GM21515 (cell line): Measurements from ENCODE around the gene B4GALT7.
"Not testable (repeated sequence)": the region's sequence is repeated elsewhere in the genome, so short reads cannot be mapped to it uniquely, and the experiment has no call there.

Experiments
- ATAC-seq: cut with Tn5 transposase; IDR thresholded peaks from one replicate; pipeline ENCODE4 v1.9.1; 2021; ENCODE audit not compliant: unreplicated experiment

B4GALT7 gene, protein sequence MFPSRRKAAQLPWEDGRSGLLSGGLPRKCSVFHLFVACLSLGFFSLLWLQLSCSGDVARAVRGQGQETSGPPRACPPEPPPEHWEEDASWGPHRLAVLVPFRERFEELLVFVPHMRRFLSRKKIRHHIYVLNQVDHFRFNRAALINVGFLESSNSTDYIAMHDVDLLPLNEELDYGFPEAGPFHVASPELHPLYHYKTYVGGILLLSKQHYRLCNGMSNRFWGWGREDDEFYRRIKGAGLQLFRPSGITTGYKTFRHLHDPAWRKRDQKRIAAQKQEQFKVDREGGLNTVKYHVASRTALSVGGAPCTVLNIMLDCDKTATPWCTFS

DNA sequence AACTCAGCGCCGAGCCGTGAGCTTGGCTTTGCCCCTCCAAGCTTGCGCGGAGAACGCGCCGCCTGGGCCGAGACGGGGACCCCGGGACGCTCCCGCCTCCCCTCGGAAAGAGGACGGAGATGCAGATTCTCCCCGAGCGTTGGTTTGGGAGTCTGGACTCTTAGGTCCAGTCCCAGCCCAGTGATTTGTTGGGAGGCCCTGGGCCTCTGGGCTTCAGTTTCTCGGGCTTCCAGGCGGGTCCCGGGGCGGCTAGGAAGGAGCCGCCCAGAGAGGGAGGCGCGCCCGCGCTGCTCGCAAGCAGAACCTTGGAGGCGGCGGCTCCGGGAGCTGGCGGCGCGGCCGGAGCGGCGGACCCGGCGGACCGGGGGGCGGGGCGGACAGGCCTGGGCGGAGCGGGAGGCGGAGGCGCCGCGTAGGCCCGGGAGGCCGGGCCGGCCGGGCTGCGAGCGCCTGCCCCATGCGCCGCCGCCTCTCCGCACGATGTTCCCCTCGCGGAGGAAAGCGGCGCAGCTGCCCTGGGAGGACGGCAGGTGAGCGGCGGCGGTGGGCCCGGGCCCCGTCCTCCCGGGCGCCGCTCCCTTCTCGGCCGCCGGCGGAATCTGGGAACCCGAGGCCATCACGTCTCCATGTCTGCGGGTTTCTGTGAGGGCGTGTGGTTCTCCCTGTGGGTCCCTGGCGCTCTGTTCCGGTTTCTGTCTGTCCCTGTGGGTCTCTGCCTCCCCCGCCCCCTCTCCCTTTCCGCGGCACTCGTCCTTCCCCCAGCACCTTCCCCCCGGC is at the start of gene B4GALT7:
B4GALT7 (plus strand) TSS at position 402 of the 777 bp plus-strand sequence; CDS start at position 481, 79 bp downstream.
- ATAC-seq, result peak; percentile 92

DNA sequence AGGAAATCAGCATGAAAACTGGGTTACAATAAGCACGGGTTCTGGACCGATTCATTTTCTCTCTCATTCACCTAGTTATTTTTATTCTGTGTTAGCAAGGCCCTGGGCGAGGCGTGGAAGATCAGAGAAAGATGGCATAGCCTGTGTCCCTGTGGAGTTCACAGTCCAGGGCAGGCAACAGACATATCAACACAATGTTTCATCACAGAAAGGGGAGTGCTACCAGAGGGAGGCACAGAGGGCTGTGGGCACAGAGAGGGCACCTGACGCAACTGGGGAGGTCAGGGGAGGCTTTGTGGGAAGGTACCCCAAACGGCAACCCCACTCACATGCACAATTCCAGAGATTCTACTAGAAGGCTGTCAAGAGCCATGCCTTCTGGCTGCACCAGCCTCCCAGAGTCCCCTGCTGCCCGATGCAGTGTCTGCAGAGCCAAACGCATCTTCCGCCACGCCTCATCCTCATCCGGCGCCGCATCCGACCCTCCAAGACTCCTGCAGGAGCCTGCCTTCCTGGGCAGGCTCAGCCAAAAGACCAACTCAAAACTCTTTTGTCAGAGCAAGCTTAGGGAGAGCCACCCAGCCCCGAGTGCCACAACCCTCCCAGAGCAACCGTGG is 47.0 kb upstream of the B4GALT7 start:
- ATAC-seq, result no peak

DNA sequence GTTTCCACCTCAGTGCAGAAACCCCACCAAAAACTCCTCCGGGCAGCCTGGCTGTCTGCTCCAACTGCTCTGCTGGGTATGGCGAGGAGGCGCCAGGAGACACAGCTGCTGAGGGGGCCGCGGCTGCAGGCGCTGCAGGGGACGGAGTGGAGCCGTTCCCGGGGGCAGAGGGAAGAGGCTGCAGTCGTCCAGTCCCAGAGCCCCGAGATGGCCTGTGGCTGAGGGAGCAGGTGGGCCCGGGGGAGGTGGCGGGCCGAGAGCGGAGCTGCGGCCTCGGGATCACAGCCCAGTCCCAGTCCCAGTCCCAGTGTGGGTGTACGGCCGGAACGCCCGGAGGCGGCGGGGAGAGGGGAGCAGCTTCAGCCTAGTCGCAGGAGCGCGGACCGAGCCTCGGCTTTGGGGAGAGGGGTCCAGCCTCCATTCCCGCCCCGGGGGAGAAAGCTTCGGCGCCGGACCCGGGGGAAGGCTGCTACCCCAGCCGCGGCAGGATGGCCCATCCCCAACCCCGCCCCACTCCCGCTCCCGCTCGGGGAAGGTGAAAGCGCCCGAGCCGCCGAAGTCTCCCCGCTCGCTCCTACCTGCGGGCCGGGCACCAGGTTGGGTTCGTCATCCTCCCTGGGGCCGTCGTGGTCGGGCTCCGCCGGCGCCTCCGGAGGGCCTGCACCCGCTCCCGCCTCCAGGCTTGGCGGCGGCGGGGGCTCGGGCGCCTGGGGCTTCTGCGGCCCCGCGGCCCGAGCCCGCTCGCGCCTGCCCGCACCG is 46.1 kb upstream of the B4GALT7 start:
- peak; percentile 35 for ATAC-seq

DNA sequence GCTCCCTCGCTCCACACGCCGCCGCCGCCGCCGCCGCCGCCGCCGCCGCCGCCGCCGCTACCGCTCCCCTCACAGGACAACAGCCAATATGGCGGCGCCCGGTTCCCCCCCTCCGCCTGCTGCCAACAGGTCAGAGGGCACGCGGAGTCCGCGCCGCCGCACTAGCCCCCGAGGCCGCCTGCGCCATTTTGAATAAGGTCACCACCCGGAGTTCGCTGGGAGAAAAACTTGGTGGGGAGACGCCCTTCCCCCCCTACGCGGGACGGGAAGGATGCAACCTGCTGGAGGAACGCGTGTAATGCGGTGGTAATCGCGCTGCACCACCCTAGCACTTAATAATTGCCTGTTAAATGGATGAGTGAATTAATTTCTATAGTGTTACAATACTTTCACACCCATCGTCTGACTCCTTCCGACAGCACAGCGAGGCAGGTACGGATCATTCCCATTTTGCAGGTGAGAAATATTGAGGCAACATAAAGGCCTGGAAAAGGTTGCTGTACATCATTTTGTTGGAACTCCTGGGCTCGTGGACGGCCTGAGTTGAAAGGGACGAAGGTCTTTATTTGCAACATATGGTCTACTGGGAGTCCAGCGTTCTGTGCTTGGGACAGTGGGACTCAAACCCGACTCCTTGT is 45.3 kb upstream of the B4GALT7 start, which contains the start of gene FAM193B:
FAM193B (minus strand) TSS at position 90 of the 638 bp plus-strand sequence. CDS start 105 bp downstream, outside the sequence.
- ATAC-seq, result peak; percentile 79

DNA sequence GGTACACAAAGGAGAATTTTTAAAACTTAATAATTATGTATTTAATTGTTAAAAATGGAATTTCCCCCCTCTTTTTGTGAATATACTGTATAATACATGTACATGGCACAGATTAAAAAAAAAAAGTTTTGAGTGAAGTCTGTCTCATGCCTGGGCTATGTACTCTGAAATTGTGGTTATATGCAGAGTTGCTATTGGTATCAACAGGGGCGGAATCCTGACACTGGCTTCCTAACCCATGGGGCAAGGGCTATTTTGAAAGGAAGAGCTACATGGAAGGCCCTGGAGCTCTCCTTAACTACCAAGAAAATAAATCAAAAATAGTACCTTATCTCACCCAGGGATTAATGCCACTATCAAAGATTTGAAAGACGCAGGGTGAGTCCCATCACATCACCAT is 44.7 kb upstream of the B4GALT7 start:
- ATAC-seq, result no peak

DNA sequence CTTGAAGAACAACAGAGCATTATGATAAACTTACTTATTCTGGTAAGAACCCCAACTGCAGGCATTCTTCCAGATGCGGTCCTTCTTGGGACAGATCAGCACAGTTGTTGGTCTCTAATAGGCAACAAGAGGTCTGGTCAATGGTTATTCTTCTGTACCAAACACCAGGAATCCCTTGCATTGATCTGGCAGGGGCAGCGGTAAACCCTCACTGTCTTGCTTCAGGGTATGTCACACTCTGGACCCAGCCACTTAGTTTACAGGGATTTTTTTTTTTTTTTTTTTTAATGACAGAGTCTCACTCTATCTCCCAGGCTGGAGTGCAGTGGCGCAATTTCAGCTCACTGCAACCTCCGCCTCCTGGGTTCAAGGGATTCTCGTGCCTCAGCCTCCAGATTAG is 44.3 kb upstream of the B4GALT7 start:
- no peak for ATAC-seq

DNA sequence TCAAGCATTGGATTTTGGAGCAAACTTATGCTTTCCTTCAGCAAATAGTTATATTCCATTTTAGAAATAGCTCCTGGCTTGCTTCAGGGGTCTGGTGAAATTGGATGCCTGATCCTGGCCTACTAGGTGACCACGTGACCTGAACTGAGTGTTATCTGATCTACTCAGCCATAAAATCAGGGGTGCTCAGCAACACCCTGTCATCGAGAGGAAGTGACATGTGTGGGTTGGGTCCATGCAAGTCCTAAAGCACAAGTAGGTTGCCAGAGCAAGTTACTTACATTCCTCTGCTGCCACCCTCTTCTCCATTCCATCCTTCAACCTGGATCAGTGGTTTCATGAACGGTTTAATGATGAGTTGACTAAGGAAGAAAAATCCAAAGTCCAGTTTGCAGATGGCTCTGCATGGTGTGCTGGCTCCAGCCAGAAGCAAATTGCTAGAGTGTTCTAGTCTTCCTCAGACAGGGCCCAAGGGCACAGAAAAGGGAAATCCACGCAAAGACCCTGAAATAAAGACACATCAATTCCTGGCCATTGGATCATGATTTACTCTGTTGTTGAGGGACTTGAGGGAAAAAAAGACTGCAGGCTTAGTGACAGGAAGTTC is 42.8 kb upstream of the B4GALT7 start:
- ATAC-seq, result no peak

DNA sequence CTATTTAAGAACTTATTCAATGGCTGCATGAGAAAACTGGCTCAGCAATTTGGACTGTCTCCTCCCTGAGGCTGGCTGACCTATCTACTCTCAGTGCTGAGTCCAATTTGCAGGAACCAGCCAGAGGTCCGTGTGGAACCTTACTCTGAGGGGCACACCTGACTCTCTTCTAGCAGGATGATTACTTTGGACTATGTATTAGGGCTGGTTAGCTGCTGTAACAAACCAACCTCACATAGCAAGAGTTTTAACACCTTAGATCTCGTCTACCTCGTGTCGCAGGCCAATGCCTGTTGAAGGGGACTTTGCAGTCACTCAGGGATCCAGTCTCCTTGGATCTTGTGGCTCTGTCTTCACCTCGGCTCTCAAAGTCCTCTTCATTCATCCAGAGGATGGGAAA is 42.1 kb upstream of the B4GALT7 start:
- ATAC-seq, result no peak

DNA sequence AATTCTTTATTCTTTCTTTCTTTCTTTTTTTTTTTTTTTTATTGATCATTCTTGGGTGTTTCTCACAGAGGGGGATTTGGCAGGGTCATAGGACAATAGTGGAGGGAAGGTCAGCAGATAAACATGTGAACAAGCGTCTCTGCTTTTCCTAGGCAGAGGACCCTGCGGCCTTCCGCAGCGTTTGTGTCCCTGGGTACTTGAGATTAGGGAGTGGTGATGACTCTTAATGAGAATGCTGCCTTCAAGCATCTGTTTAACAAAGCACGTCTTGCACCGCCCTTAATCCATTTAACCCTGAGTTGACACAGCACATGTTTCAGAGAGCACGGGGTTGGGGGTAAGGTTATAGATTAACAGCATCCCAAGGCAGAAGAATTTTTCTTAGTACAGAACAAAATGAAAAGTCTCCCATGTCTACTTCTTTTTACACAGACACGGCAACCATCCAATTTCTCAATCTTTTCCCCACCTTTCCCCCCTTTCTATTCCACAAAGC is 40.4 kb upstream of the B4GALT7 start:
- not testable (repeated sequence) for ATAC-seq

DNA sequence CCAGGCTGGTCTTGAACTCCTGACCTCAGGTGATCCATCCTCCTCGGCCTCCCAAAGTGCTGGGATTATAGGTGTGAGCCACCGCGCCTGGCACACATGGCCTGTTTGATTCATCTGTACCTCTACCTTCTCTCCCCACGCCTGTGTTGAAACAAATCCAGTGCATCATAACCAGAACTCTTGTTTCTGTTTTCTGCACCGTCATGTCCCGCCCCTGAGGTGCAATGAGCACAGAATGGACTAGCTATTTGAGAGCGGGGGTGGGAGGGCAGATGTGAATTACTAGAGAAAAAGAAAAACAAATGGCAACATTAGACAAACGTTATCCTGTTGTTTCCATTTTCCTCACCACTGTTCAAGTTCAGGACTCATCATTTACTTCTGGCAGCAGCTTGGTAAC is 34.9 kb upstream of the B4GALT7 start:
- no peak for ATAC-seq

DNA sequence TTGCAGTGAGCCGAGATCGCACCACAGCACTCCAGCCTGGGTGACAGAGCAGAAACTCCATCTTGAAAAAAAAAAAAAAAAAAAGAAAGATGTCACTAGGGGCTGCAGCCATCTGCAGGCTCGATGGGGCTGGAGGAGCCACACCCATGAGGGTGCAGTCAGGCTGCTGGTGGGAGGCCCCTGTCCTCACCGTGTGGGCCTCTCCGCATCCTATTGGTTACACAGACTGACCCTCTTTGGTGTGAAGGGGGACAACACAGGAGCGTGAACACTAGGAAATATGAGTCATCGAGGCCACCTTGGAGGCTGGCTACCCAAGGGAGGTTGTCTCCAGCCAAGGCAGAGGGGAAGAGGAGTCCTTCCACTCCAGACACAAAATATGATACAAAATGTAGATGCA is 31.6 kb upstream of the B4GALT7 start:
- ATAC-seq, result no peak

DNA sequence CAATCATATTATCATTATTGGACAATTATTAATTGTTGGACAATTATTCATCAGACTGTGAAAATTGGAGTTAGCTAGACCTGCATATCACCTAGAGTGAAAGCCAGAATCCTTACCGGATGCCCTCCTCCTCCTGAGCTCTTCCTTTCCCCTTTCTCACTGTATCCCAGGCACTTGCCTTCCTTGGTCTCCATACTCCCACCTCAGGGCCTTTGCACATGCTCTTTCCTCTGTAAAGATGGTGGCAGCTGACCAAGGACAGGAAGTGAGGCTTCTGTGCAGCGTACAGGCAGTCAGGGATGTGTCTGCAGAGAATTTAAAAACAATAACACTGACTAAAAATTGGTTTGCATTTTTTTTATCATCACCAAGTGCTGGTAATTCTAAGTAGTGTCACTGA is 30.0 kb upstream of the B4GALT7 start:
- ATAC-seq, result no peak

DNA sequence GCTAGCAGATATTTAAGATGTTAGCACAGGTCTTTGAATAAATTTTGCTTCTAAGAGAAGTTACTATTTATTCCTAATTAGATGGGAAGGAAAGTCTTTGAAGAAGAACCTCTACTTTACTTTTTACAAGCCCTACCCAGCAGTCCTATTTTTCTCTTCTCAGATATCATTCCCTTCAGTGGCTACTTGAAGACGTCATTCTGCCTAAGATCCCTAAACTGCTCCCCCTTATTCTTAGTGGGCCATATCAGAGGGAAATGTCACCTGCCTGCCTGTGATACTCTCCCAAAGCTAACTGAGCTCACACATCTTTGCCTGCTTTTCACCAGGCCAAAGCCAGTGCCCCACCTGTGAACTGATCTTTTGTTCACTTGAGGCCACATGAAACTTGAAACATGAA is 24.4 kb upstream of the B4GALT7 start:
- no peak for ATAC-seq

DNA sequence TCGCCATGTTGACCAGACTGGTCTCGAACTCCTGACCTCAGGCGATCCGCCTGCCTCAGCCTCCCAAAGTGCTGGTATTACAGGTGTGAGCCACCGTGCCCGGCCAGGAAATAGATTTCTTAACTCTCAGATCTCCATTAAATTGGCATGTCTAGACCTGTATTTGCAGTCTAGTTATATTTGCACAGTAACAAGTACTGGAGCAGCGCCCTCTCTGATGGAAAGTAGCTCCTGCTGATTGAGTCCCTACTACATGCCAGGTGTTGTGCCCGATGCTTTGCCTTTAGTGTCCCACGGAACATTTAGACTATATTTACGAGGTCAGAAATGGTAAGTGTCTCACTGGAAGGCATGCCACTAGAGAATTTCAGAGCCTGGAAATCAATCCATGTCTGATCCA is 23.8 kb upstream of the B4GALT7 start:
- no peak for ATAC-seq

DNA sequence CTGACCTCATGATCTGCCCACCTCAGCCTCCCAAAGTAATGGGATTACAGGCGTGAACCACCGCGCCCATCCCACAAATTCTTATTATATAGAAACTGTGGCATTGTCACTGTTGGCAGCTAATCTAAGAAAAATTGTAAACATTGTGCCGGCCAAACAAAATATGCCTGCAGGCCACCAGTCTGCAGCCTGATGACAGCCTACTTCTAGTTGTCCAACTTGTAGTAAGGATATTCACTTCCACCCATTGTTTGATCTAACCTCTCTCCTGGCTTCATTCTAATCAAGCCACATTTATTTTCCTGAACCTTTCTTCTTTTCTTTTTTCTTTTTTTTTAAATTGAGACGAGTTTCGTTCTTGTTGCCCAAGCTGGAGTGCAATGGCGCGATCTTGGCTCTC is 21.6 kb upstream of the B4GALT7 start:
- ATAC-seq, result no peak

DNA sequence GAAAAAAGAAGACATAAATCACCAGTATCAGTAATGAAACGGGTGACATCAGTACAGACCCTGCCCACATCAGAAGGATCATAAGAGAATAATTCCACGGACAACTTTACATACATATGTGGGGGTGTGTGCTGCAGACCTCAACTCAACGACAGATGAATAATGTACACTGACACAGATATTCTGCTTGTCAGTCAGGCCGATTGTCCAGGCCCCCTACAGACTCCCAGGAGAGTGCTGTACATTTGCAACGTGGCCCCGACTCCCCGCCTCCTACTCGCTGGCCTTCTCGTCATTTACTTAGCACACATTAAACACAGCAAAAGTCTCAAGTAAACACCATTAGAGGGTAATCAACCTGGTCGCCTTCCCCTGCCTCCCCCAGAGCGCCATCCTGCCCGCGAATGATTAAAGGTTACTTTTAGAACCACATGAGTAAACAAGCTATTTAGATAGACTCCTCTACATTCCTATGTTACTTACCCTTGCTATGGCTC is 11.5 kb upstream of the B4GALT7 start:
- ATAC-seq, result no peak

DNA sequence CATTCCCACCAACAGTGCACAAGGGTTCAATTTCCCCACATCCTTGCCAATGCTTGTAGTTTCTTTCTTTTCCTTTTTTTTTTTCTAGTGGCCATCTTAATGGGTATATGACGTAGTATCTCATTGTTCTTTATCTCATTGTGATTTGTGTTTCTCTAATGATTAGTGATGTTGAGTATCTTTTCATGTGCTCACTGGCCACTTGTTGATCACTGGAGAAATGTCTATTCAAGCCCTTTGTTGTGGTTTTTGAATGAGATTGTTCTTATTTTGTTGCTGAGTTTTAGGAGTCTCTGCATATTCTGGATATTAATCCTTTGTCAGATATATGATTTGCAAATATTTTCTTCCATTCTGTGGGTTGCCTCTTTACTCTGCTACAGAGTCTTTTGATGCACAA is 9.5 kb upstream of the B4GALT7 start:
- no peak for ATAC-seq

DNA sequence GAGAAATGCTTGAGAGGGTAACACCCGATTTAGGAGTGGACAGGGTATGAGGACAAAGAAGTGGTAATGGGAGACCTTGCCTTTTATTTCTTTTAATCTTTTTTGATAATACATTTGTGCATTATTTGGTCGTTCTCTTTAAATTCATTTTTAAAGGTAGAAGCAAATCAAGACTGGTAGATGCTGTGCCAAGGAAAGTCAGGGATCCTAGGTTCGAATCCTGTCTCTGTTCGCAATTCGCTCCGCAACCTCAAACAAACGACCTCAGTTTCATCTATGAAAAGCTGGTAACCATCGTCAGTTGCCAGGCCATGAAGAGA is 8.3 kb upstream of the B4GALT7 start:
- no peak for ATAC-seq

DNA sequence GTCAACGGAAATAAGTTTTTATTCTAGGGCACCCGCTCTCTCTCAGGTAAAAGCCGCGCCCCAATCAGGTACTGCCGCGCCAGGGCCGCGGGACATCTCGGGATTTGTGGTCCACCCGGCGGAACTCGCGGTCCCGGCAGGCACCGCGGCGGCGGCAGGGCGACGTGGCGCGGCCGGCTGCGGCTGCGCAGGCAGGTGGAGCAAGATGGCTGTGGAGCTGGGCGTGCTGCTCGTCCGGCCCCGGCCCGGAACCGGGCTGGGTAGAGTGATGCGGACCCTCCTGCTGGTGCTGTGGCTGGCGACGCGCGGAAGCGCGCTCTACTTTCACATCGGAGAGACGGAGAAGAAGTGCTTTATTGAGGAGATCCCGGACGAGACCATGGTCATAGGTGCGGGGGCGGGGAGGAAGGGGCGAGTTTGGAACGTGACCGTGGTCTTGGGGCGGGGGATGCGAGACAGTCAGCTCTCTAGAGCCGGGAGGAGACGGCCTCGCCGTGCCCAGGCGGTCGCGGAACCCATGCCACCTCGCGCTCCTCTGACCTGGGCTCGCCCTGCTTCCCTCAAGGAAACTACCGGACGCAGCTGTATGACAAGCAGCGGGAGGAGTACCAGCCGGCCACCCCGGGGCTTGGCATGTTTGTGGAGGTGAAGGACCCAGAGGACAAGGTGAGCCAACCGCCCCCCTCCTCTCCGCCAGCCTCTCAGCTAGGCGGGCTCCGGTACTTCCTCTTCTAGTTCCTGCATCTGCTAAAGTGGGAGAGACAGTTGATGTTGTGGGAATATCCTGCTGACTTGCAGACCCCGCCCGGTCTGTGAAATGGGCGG is 7.7 kb upstream of the B4GALT7 start, which contains the start of gene TMED9:
TMED9 (plus strand) TSS at position 194 of the 825 bp plus-strand sequence; CDS start at position 206, 12 bp downstream.
- peak; percentile 89 for ATAC-seq
